ENCODE data around the gene LRP2.

The LRP2 gene

DNA sequence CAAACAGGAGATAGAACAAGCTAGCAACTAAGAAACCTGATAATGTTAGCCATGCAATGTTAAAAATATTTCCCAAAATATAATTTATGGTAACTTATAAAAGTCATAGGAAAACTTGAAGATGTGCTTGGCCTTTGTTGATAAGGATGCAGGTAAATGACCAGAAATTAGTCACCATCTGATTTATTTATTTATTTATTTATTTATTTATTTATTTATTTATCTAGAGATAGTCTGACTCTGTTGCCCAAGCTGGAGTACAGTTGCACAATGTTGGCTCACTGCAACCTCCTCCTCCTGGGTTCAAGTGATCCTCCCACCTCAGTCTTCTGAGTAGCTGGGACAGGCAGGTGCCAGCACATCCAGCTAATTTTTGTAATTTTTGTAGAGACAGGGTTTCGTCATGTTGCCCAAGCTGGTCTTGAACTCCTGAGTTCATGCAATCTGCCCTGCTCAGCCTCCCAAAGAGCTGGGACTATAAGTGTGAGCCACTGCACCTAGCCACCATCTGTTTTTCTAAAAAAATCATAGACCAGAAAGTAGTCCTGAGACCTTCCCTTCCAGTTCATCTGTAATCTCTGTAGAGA is 183.4 kb downstream of the LRP2 start (continued):
- TF ChIP-seq ZBTB8A (tag by site-specific recombination; IDR thresholded peaks at IDR 0.05): peak; percentile 31; the same call in 1 of the 2 replicates
- TF ChIP-seq MEIS1 (CRISPR knock-in tag; IDR thresholded peaks at IDR 0.05; ENCODE audit: borderline replicate concordance): no peak
- no peak for TF ChIP-seq ZNF169 (tag by site-specific recombination; IDR thresholded peaks at IDR 0.05)
- no peak for TF ChIP-seq ZNF416 (tag by site-specific recombination; IDR thresholded peaks at IDR 0.05)
- no peak for TF ChIP-seq ZNF521 (tag by site-specific recombination; IDR thresholded peaks at IDR 0.05)
- TF ChIP-seq ZBTB17 (tag by site-specific recombination; IDR thresholded peaks at IDR 0.05): no peak
- no peak for TF ChIP-seq ZNF174 (tag by site-specific recombination; IDR thresholded peaks at IDR 0.05)
- no peak for TF ChIP-seq ZNF449 (tag by site-specific recombination; IDR thresholded peaks at IDR 0.05)
- TF ChIP-seq ZNF658 (tag by site-specific recombination; IDR thresholded peaks at IDR 0.05): no peak
- no peak for TF ChIP-seq ZNF223 (tag by site-specific recombination; IDR thresholded peaks at IDR 0.05)
- TF ChIP-seq ZNF280D (tag by site-specific recombination; IDR thresholded peaks at IDR 0.05): no peak
- TF ChIP-seq YY2 (tag by site-specific recombination; IDR thresholded peaks at IDR 0.05): no peak
- TF ChIP-seq GFI1B (tag by site-specific recombination; IDR thresholded peaks at IDR 0.05): no peak
- peak; percentile 65 for TF ChIP-seq ZNF555 (tag by site-specific recombination; conservative IDR thresholded peaks at IDR 0.05)
- no peak for TF ChIP-seq GLI4 (tag by site-specific recombination; IDR thresholded peaks at IDR 0.05)
- TF ChIP-seq ZFP37 (tag by site-specific recombination; IDR thresholded peaks at IDR 0.05): no peak
- TF ChIP-seq, protein P1, sequence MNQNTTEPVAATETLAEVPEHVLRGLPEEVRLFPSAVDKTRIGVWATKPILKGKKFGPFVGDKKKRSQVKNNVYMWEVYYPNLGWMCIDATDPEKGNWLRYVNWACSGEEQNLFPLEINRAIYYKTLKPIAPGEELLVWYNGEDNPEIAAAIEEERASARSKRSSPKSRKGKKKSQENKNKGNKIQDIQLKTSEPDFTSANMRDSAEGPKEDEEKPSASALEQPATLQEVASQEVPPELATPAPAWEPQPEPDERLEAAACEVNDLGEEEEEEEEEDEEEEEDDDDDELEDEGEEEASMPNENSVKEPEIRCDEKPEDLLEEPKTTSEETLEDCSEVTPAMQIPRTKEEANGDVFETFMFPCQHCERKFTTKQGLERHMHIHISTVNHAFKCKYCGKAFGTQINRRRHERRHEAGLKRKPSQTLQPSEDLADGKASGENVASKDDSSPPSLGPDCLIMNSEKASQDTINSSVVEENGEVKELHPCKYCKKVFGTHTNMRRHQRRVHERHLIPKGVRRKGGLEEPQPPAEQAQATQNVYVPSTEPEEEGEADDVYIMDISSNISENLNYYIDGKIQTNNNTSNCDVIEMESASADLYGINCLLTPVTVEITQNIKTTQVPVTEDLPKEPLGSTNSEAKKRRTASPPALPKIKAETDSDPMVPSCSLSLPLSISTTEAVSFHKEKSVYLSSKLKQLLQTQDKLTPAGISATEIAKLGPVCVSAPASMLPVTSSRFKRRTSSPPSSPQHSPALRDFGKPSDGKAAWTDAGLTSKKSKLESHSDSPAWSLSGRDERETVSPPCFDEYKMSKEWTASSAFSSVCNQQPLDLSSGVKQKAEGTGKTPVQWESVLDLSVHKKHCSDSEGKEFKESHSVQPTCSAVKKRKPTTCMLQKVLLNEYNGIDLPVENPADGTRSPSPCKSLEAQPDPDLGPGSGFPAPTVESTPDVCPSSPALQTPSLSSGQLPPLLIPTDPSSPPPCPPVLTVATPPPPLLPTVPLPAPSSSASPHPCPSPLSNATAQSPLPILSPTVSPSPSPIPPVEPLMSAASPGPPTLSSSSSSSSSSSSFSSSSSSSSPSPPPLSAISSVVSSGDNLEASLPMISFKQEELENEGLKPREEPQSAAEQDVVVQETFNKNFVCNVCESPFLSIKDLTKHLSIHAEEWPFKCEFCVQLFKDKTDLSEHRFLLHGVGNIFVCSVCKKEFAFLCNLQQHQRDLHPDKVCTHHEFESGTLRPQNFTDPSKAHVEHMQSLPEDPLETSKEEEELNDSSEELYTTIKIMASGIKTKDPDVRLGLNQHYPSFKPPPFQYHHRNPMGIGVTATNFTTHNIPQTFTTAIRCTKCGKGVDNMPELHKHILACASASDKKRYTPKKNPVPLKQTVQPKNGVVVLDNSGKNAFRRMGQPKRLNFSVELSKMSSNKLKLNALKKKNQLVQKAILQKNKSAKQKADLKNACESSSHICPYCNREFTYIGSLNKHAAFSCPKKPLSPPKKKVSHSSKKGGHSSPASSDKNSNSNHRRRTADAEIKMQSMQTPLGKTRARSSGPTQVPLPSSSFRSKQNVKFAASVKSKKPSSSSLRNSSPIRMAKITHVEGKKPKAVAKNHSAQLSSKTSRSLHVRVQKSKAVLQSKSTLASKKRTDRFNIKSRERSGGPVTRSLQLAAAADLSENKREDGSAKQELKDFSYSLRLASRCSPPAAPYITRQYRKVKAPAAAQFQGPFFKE (tag by site-specific recombination; IDR thresholded peaks at IDR 0.05; ENCODE audit: borderline replicate concordance): no peak
- TF ChIP-seq ZNF529 (tag by site-specific recombination; IDR thresholded peaks at IDR 0.05; ENCODE audit: insufficient replicate concordance): peak; percentile 9
- no peak for TF ChIP-seq ZNF544 (tag by site-specific recombination; IDR thresholded peaks at IDR 0.05)
- TF ChIP-seq TCF7L2 (IDR thresholded peaks at IDR 0.05; ENCODE audit: borderline replicate concordance, low read depth, low read length): no peak

Data from HEK293 (cell line).